ENCODE measurements around the gene CAPSL. TPM values are rescaled to one million over a fixed set of nuclear protein-coding genes. Genes with fewer than 3 reads are reported as not detected.

Gene CAPSL
- total and polyA plus RNA-seq, 9 donors = 0.85 to 28.8 (median 1.8) TPM; not detected in 4

GRCh38 chr5:35971878-35972210 is 33.4 kb upstream of the CAPSL start:
- H3K9me3 ChIP-seq = no peaks in the 10 kb centered on the region
- H3K27ac ChIP-seq = no peak overlapping the region
- intact Hi-C loops (cut with DNase I) = no loop called here
- 58 to 69% (median 61%) methylated on average over 5 of the region's 5 CpGs for WGBS, 3 donors
- H3K4me1 ChIP-seq (ENCODE audit: insufficient read depth) = no peaks in the 10 kb centered on the region
- H3K27me3 ChIP-seq = no peaks in the 10 kb centered on the region
- H3K36me3 ChIP-seq = no peaks in the 10 kb centered on the region
- TF ChIP-seq POLR2A (IDR thresholded peaks at IDR 0.05) = no peak
- no peak for TF ChIP-seq EP300 (IDR thresholded peaks at IDR 0.05)
- TF ChIP-seq CTCF (IDR thresholded peaks at IDR 0.05) = no peak
- DNase-seq = no peak
- no peak overlapping the region for H3K4me3 ChIP-seq

GRCh38 chr5:35971186-35971877 is 32.9 kb upstream of the CAPSL start:
- Histone ChIP-seq H3K4me1 (ENCODE audit: insufficient read depth) (no peaks in the 10 kb centered on the region), H3K27me3 (no peaks in the 10 kb centered on the region), H3K27ac (no peak overlapping the region), H3K9me3 (no peaks in the 10 kb centered on the region), H3K36me3 (no peaks in the 10 kb centered on the region), H3K4me3 (no peak overlapping the region)
- intact Hi-C loops (cut with DNase I) = no loop called here
- no peak for DNase-seq
- TF ChIP-seq EP300 (IDR thresholded peaks at IDR 0.05) (no peak), CTCF (IDR thresholded peaks at IDR 0.05) (no peak)
- WGBS, 3 donors = 74 to 80% (median 76%) methylated on average over 4 of the region's 4 CpGs

- no peaks in the 10 kb centered on the region for H3K36me3 ChIP-seq
- no peaks in the 10 kb centered on the region for H3K27me3 ChIP-seq
- H3K27ac ChIP-seq = no peak overlapping the region
- intact Hi-C loops (cut with DNase I) = no loop called here
- peaks cover 0 to 6% of the 10 kb centered on the region in 2 donors for H3K9me3 ChIP-seq
- H3K4me3 ChIP-seq = no peak overlapping the region
- no peaks in the 10 kb centered on the region for H3K4me1 ChIP-seq (ENCODE audit: insufficient read depth)
- TF ChIP-seq CTCF (IDR thresholded peaks at IDR 0.05) (no peak), POLR2A (IDR thresholded peaks at IDR 0.05) (no peak), EP300 (IDR thresholded peaks at IDR 0.05) (no peak)
- no peak for DNase-seq
- 50 to 55% (median 53%) methylated on average over 8 of the region's 8 CpGs for WGBS, 3 donors
Measured at GRCh38 chr5:35963381-35963843, 25.0 kb upstream of the CAPSL start.

- intact Hi-C loops (cut with DNase I) = no loop called here
- no peak for DNase-seq
- Histone ChIP-seq H3K27me3 (no peaks in the 10 kb centered on the region), H3K4me1 (ENCODE audit: insufficient read depth) (no peaks in the 10 kb centered on the region), H3K9me3 (peaks cover 0 to 6% of the 10 kb centered on the region in 2 donors), H3K36me3 (no peaks in the 10 kb centered on the region), H3K27ac (no peak overlapping the region), H3K4me3 (no peak overlapping the region)
- 68 to 74% (median 68%) methylated on average over 6 to 7 of the region's 7 CpGs for WGBS, 3 donors
- TF ChIP-seq POLR2A (IDR thresholded peaks at IDR 0.05) (no peak), CTCF (IDR thresholded peaks at IDR 0.05) (no peak), EP300 (IDR thresholded peaks at IDR 0.05) (no peak)
Measured at GRCh38 chr5:35960328-35960727, 21.9 kb upstream of the CAPSL start.

Data from ovary (tissue), 9 donors.